Testis (tissue), 3 donors: ENCODE results near the gene SLC39A8. TPM values are rescaled to one million over a fixed set of nuclear protein-coding genes. Genes with fewer than 3 reads are reported as not detected.

ENCODE experiments used
- DNase-seq: peaks from one replicate; pipeline ENCODE4 v3.0.0-alpha.2; 2019
- H3K27ac ChIP-seq, 2 donors: fragments of 200-600 bp; sonication (generic); one replicate each; pipeline ENCODE4 v1.5.1; 2019
- H3K27me3 ChIP-seq: fragments of 200-600 bp; sonication (generic); one replicate; pipeline ENCODE4 v1.5.1; 2019
- H3K36me3 ChIP-seq: fragments of 200-600 bp; sonication (generic); one replicate; pipeline ENCODE4 v1.5.1; 2017; ENCODE audit warnings: low read depth; ENCODE audit errors: missing control alignments
- H3K4me1 ChIP-seq: fragments of 200-600 bp; sonication (generic); one replicate; pipeline ENCODE4 v1.5.1; 2019
- H3K4me3 ChIP-seq, 2 donors: fragments of 200-600 bp; sonication (generic); one replicate each; pipeline ENCODE4 v1.5.1; 2017 to 2019
- H3K9me3 ChIP-seq: fragments of 200-600 bp; sonication (generic); one replicate; pipeline ENCODE4 v1.5.1; 2017
- POLR2A ChIP-seq: fragments of 450-650 bp; IDR thresholded peaks from one replicate; pipeline ENCODE4 v1.6.1; 2017; ENCODE audit warnings: antibody characterized with exemption, mild to moderate bottlenecking, moderate library complexity
- WGBS, 2 donors: methylation state at CpG; one replicate each; pipeline ENCODE4 v1.1.5; 2018; 5-methylcytosine and 5-hydroxymethylcytosine counted together
- intact Hi-C: fragments of 100-400 bp; cut with DNase I; formaldehyde crosslinking; loops from one replicate; pipeline ENCODE4 v1.15.1; 2023; ENCODE audit warnings: low total_unique reads
- polyA plus RNA-seq: library from polyadenylated mRNA; stranded (reverse); fragments of 350-450 nt; fragmentation: Illumina TruSeq; extraction: RNeasy Lipid Tissue Mini Kit (QIAGEN cat#74804); gene quantifications from one replicate; pipeline ENCODE4 v1.2.3, GENCODE V29; 2014; ENCODE audit warnings: low read depth, low replicate concordance; ENCODE audit not compliant: insufficient read depth
- total RNA-seq, 2 donors: library from RNA; depleted of rRNA; stranded (reverse); fragments of >200 nt; gene quantifications; one replicate each; pipeline ENCODE4 v1.2.3, GENCODE V29; 2016
- TF ChIP-seq, protein P1 (sequence below), 3 experiments: fragments of 450-650 bp in 2 of 3; fragments of 200-600 bp in 1 of 3; sonication (generic) in 1 of 3; IDR thresholded peaks; one replicate each; pipeline ENCODE4 v1.5.1; 2016 to 2019; ENCODE audit warnings: antibody characterized with exemption in 3 of 3, mild to moderate bottlenecking in 2 of 3, moderate library complexity in 1 of 3

Gene SLC39A8
- total and polyA plus RNA-seq, 3 donors from 2014 or later: 4.5 to 5.8 (median 5.3) TPM

DNA sequence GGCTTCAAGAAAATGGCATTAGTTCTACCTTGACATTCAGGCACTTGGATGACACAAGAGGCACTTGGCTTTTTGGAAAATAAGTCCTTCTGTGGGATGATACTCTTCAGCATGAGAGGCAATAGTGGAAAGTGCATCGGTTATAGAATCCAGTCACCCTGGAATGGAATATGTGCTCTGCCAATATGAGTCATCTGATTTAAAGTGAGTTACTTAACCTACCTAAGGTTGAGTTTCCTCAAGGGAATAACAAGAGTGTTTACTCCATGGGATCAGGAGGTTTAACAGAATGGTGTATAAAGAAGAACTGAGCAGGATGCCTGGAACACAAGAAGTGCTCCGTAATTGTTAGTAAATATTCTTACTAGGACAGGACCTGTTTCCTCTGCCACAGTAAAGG, 10.7 kb downstream of the SLC39A8 start:
- 86 to 94% methylated on average over 2 of the region's 2 CpGs for WGBS, 2 donors
- Histone ChIP-seq H3K27ac (no peak overlapping the region), H3K4me3 (no peak overlapping the region), H3K27me3 (no peaks in the 10 kb centered on the region), H3K36me3 (no peaks in the 10 kb centered on the region), H3K4me1 (no peaks in the 10 kb centered on the region), H3K9me3 (no peaks in the 10 kb centered on the region)
- no peak for TF ChIP-seq POLR2A
- TF ChIP-seq, protein P1, sequence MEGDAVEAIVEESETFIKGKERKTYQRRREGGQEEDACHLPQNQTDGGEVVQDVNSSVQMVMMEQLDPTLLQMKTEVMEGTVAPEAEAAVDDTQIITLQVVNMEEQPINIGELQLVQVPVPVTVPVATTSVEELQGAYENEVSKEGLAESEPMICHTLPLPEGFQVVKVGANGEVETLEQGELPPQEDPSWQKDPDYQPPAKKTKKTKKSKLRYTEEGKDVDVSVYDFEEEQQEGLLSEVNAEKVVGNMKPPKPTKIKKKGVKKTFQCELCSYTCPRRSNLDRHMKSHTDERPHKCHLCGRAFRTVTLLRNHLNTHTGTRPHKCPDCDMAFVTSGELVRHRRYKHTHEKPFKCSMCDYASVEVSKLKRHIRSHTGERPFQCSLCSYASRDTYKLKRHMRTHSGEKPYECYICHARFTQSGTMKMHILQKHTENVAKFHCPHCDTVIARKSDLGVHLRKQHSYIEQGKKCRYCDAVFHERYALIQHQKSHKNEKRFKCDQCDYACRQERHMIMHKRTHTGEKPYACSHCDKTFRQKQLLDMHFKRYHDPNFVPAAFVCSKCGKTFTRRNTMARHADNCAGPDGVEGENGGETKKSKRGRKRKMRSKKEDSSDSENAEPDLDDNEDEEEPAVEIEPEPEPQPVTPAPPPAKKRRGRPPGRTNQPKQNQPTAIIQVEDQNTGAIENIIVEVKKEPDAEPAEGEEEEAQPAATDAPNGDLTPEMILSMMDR (IDR thresholded peaks at IDR 0.05): no peak
- intact Hi-C loops: no loop called here
- DNase-seq: no peak

DNA sequence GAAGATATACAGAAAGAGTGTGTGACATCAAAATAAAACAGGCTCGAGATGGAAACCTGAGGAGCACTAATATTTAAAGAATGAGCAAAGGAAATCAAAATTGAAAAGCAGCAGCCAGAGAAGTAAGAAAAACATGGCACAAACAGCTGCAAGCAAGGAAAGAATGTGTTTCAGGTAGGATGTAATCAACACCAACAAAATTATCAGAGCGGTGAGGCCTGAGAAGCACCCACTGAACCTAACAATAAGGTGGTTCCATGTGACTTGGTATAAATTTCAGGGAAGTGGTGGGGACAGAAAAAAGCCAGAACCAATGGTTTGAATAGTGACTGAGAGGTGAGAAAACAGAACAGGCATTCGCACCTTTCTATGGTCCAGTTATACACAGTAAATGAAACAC, 11.5 kb downstream of the SLC39A8 start:
- no peak for DNase-seq
- Histone ChIP-seq H3K36me3 (no peaks in the 10 kb centered on the region), H3K4me3 (no peak overlapping the region), H3K27me3 (no peaks in the 10 kb centered on the region), H3K27ac (no peak overlapping the region), H3K4me1 (no peaks in the 10 kb centered on the region), H3K9me3 (no peaks in the 10 kb centered on the region)
- WGBS, 2 donors: 88 to 93% methylated on average over 3 of the region's 3 CpGs
- intact Hi-C loops: no loop called here
- TF ChIP-seq, protein P1 (IDR thresholded peaks at IDR 0.05): no peak
- no peak for TF ChIP-seq POLR2A

DNA sequence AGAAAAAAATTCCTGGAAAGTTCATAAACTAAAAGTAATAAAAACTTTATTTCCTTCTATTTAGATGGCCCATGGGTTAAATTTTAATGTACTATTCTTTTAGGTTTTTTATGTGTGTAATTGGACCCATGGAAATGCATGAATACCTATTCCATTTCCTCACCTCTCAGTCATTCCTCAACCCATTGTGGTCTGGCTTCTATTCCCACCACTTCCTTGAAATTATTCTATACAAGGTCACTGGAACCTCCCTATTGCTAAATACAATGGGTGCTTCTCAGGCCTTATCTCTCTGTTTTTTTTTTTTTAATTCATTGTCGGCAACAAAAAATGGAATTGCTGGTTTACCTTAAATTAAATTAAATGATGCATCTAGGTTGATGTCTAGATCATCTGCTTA, 17.2 kb downstream of the SLC39A8 start:
- H3K27me3 ChIP-seq: no peaks in the 10 kb centered on the region
- WGBS, 2 donors: 60 to 66% methylated on average over 1 of the region's 1 CpG

DNA sequence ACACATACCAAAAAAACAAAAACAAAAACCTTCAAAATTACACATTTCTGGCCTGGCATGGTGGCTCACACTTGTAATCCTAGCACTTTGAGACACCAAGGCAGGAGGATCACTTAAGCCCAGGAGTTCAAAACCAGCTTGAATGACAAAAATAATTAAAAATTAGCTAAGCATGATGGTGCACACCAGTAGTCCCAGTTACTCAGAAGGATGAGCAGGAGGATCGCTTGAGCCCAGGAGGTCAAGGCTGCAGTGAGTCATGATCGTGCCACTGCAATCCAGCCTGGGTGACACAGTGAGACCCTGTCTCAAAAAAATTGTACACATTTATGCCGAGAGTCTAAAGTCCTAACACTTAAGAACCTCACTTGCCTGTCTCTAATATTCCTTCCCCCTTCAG, 18.3 kb downstream of the SLC39A8 start:
- no peaks in the 10 kb centered on the region for H3K9me3 ChIP-seq
- intact Hi-C loops: no loop called here
- 81 to 94% methylated on average over 3 of the region's 3 CpGs for WGBS, 2 donors
- no peak for DNase-seq
- no peaks in the 10 kb centered on the region for H3K36me3 ChIP-seq
- no peaks in the 10 kb centered on the region for H3K27me3 ChIP-seq
- no peak for TF ChIP-seq POLR2A
- TF ChIP-seq, protein P1 (IDR thresholded peaks at IDR 0.05): no peak
- H3K4me1 ChIP-seq: no peaks in the 10 kb centered on the region
- H3K4me3 ChIP-seq: no peak overlapping the region
- no peak overlapping the region for H3K27ac ChIP-seq

More for the DNA sequence above, 17.2 kb downstream of the SLC39A8 start:
- Histone ChIP-seq H3K9me3 (no peaks in the 10 kb centered on the region), H3K36me3 (no peaks in the 10 kb centered on the region), H3K4me3 (no peak overlapping the region), H3K4me1 (no peaks in the 10 kb centered on the region), H3K27ac (no peak overlapping the region)
- TF ChIP-seq POLR2A: no peak
- TF ChIP-seq, protein P1 (IDR thresholded peaks at IDR 0.05): no peak
- intact Hi-C loops: no loop called here
- DNase-seq: no peak

DNA sequence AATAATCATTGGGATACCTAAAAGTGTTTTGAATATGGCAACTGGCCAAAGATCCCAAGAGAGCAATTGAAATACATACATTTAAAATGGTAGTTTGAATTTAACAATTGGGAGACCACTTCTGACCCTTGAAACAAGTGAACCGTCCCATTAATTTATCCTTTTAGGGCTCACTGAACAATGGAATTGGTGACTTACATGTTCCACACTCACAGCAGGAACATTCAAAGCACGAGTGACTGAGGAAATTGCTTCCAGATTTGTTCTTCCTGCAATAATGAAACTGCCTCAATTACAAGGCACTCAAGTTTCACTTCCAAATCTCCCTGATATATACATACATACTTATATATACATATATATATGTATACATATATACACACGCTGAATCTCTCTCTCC, 20.6 kb downstream of the SLC39A8 start:
- Histone ChIP-seq H3K36me3 (no peaks in the 10 kb centered on the region), H3K4me3 (no peak overlapping the region), H3K27me3 (no peaks in the 10 kb centered on the region), H3K4me1 (no peaks in the 10 kb centered on the region), H3K27ac (no peak overlapping the region), H3K9me3 (no peaks in the 10 kb centered on the region)
- WGBS, 2 donors: 65 to 83% methylated on average over 3 of the region's 3 CpGs
- intact Hi-C loops: no loop called here
- TF ChIP-seq, protein P1 (IDR thresholded peaks at IDR 0.05): no peak
- TF ChIP-seq POLR2A: no peak
- no peak for DNase-seq
